GM12878 (cell line): ENCODE results near the gene CYP27A1. TPM values are rescaled to one million over a fixed set of nuclear protein-coding genes. Genes with fewer than 3 reads are reported as not detected.

Experiments
- ATAC-seq: fragments of 200-7000 bp; cut with Tn5 transposase; 3 replicates; pipeline ENCODE4 v1.9.1; 2020; ENCODE audit warnings: mild to moderate bottlenecking, moderate library complexity
- BruUV-seq: library from RNA; stranded (reverse); fragments of 400-500 nt; replicated peaks from 2 replicates; lab custom pipeline; 2021; lab: Mats Ljungman, UMichigan
- CTCF ChIA-PET: fragments of 300-600 bp; sonication (Branson Sonifier 250); formaldehyde crosslinking; extraction: SDS; loops from one replicate; lab custom pipeline; 2021; ENCODE audit warnings: inconsistent platforms; lab: Yijun Ruan, JAX
- POLR2A ChIA-PET: fragments of 350-600 bp; formaldehyde crosslinking; extraction: SDS; loops from one replicate; lab custom pipeline; 2021; ENCODE audit warnings: inconsistent platforms; lab: Charles Lee
- RAD21 ChIA-PET: fragments of 300-600 bp; sonication (Branson Sonifier 250); formaldehyde crosslinking; loops from one replicate; lab custom pipeline; 2023; ENCODE audit warnings: antibody characterized with exemption; ENCODE audit not compliant: unreplicated experiment; lab: Charles Lee
- SMC1A ChIA-PET: fragments of 300-600 bp; sonication (Branson Sonifier 250); formaldehyde crosslinking; loops from one replicate; lab custom pipeline; 2023; ENCODE audit not compliant: unreplicated experiment, uncharacterized antibody; lab: Charles Lee
- DNase-seq: peaks from one replicate; pipeline ENCODE4 v3.0.0-alpha.2; 2011; ENCODE audit warnings: low read depth, low spot score
- FAIRE-seq: peaks from 3 replicates; lab custom pipeline; 2011; peaks lifted over from hg19 to GRCh38; lab: Jason Lieb, UNC
- H2AFZ ChIP-seq: 2 replicates; pipeline ENCODE4 v1.6.0; 2011; ENCODE audit warnings: low read depth, low read length, control low read depth; ENCODE audit not compliant: control insufficient read depth
- H3K27ac ChIP-seq: 2 replicates; pipeline ENCODE4 v1.5.1; 2011; ENCODE audit warnings: control low read depth; ENCODE audit not compliant: control insufficient read depth, insufficient read depth
- H3K27me3 ChIP-seq, 2 experiments: replicated peaks in 1 of 2; 2 replicates each; pipeline versions ENCODE4 v1.6.0 to v1.6.1; 2011; ENCODE audit warnings: low read length in 1 of 2; ENCODE audit not compliant: control insufficient read depth in 2 of 2, insufficient read depth in 2 of 2
- H3K36me3 ChIP-seq, 2 experiments: 2 replicates each; pipeline ENCODE4 v1.5.1; 2011; ENCODE audit warnings: low read length in 1 of 2; ENCODE audit not compliant: control insufficient read depth in 2 of 2, insufficient read depth in 2 of 2
- H3K4me1 ChIP-seq: 2 replicates; pipeline ENCODE4 v1.6.1; 2011; ENCODE audit warnings: mild to moderate bottlenecking, low read length, moderate library complexity, mixed read lengths; ENCODE audit not compliant: control insufficient read depth, insufficient read depth
- H3K4me2 ChIP-seq: 2 replicates; pipeline ENCODE4 v1.6.0; 2011; ENCODE audit warnings: control low read depth; ENCODE audit not compliant: control insufficient read depth, insufficient read depth
- H3K4me3 ChIP-seq: fragments of 200-600 bp; sonication (generic); 2 replicates; pipeline ENCODE4 v1.5.1; 2016
- H3K79me2 ChIP-seq: 2 replicates; pipeline ENCODE4 v1.6.0; 2011; ENCODE audit warnings: low read length; ENCODE audit not compliant: control insufficient read depth, insufficient read depth
- H3K9ac ChIP-seq: 2 replicates; pipeline ENCODE4 v1.8.0; 2011; ENCODE audit warnings: low read length, control low read depth, mixed read lengths; ENCODE audit not compliant: control insufficient read depth, insufficient read depth
- H3K9me3 ChIP-seq: replicated peaks from 3 replicates; pipeline ENCODE4 v1.5.1; 2011; ENCODE audit warnings: mild to moderate bottlenecking, low read length; ENCODE audit not compliant: control insufficient read depth, insufficient read depth
- H4K20me1 ChIP-seq: 2 replicates; pipeline ENCODE4 v1.6.0; 2011; ENCODE audit not compliant: control insufficient read depth, insufficient read depth
- ATF2 ChIP-seq: IDR thresholded peaks from 2 replicates; pipeline ENCODE4 v1.6.1; 2012; ENCODE audit warnings: low read length, inconsistent platforms
- EED ChIP-seq: sonication (generic); IDR thresholded peaks from 2 replicates; pipeline ENCODE4 v1.6.1; 2016; ENCODE audit warnings: antibody characterized with exemption, low read depth
- EP300 ChIP-seq, 2 experiments: fragments of 150-350 bp in 1 of 2; IDR thresholded peaks; 2 replicates each; pipeline ENCODE4 v1.6.1; 2011 to 2012; ENCODE audit warnings: low read depth in 2 of 2, low read length in 2 of 2, borderline replicate concordance in 1 of 2, improper control_type of control experiment in 1 of 2, inconsistent platforms in 1 of 2; ENCODE audit not compliant: control insufficient read depth in 1 of 2
- FOXM1 ChIP-seq: IDR thresholded peaks from 2 replicates; pipeline ENCODE4 v1.6.1; 2012; ENCODE audit warnings: low read depth, mild to moderate bottlenecking, inconsistent platforms, low read length, moderate library complexity
- HCFC1 ChIP-seq: fragments of 150-350 bp; IDR thresholded peaks from 2 replicates; pipeline ENCODE4 v1.6.1; 2014; ENCODE audit warnings: low read length
- WGBS: methylation state at CpG from one replicate; pipeline ENCODE4 v1.1.6; 2016; ENCODE audit warnings: low lambda C conversion rate; ENCODE audit not compliant: insufficient replicate concordance, insufficient coverage; ENCODE audit errors: missing lambda C conversion rate; 5-methylcytosine and 5-hydroxymethylcytosine counted together
- in situ Hi-C: fragments of 300-500 bp; cut with MboI; formaldehyde crosslinking; loops from 9 replicates; pipeline ENCODE4 v1.14.3; 2018; ENCODE audit warnings: mixed read lengths
- intact Hi-C: fragments of 100-400 bp; cut with micrococcal nuclease; formaldehyde crosslinking; loops from one replicate; pipeline ENCODE4 v1.14.2; 2022; ENCODE audit not compliant: unreplicated experiment
- polyA plus RNA-seq, 11 experiments: library from polyadenylated mRNA; depleted of rRNA in 4 of 11; unstranded in 6 of 11; stranded (reverse) in 5 of 11; fragments of >200 nt; fragmentation: Nextera tagmentation in 4 of 11; fragmentation: Illumina TruSeq in 1 of 11; extraction: Ambion mirVana in 4 of 11; extraction: Trizol in 1 of 11; gene quantifications; 1 replicate in 1 of 11; 2 replicates in 10 of 11; pipeline versions ENCODE4 v1.2.1 to v1.2.3, GENCODE V29; 2011 to 2016; ENCODE audit warnings: inconsistent platforms in 2 of 11, missing spikeins in 2 of 11, low read depth in 1 of 11
- total RNA-seq, 4 experiments: library from RNA; depleted of rRNA in 3 of 4; stranded (reverse); fragments of >200 nt in 3 of 4; fragmentation: Illumina TruSeq in 1 of 4; extraction: Trizol in 1 of 4; gene quantifications; 2 replicates each; pipeline versions ENCODE4 v1.2.1 to v1.2.3, GENCODE V29; 2013 to 2021

CYP27A1 gene
- total and polyA plus RNA-seq, 10 of the 15 experiments (the other 5 are each of a cell fraction or from before 2014, with no cell fraction given) = 0.11 to 0.72 (median 0.18) TPM; not detected in 2

GRCh38 chr2:218804817-218805216, 22.9 kb downstream of the CYP27A1 start (continued):
- TF ChIP-seq EP300 (IDR thresholded peaks at IDR 0.05; ENCODE audit: borderline replicate concordance in 1 of 2, control insufficient read depth in 1 of 2, low read depth in 2 of 2, low read length in 2 of 2) = no peak

- DNase-seq (peak; percentile 27), FAIRE-seq (no peak)
- ChIA-PET POLR2A (no interaction called here), RAD21 (no interaction called here), CTCF (interaction anchor here (0.7 kb wide), 1 partner anchor 15 kb away, joined by 3 read pairs; no protein-coding TSS in a partner anchor)
- H3K27ac ChIP-seq = peak overlapping the region; percentile 64
- H2AFZ ChIP-seq = peak overlapping the region; percentile 45
- H3K9ac ChIP-seq = peak overlapping the region; percentile 10; the same call in 1 of the 2 replicates
- 5% methylated on average over 3 of the region's 3 CpGs for WGBS
- intact Hi-C loops = no loop called here
- no peak overlapping the region for H3K4me3 ChIP-seq
- no peaks in the 10 kb centered on the region; the same call in none of the 3 replicates for H3K9me3 ChIP-seq
- H3K4me2 ChIP-seq = peak overlapping the region; percentile 59; the same call in 1 of the 2 replicates
- no peaks in the 10 kb centered on the region for H3K4me1 ChIP-seq
- TF ChIP-seq FOXM1 = 0 out of 2 replicates have a peak, but pooled peaks have one; percentile 28
- TF ChIP-seq ATF2 = 0 out of 2 replicates have a peak, but pooled peaks have one; percentile 30
- TF ChIP-seq EED = peak; percentile 71
- no peak for TF ChIP-seq HCFC1
- TF ChIP-seq, all 136 proteins: peak for 3
- Histone ChIP-seq H3K36me3 (no peaks in the 10 kb centered on the region), H3K27me3 (no peaks in the 10 kb centered on the region), H3K79me2 (no peaks in the 10 kb centered on the region), H4K20me1 (no peaks in the 10 kb centered on the region)
- SMC1A ChIA-PET = no interaction called here
- ATAC-seq = peak; percentile 84
- in situ Hi-C loops = no loop called here
- no TSS peak for BruUV-seq
Observed at GRCh38 chr2:218805627-218806026, 23.7 kb downstream of the CYP27A1 start.
